Keratinocyte (primary cell): ENCODE data around the gene INSRR. TPM values are rescaled to one million over a fixed set of nuclear protein-coding genes. Genes with fewer than 3 reads are reported as not detected.

Source experiments
- DNase-seq: peaks from one replicate; pipeline ENCODE4 v3.0.0-alpha.2; 2011; ENCODE audit warnings: low read depth, missing footprints, low spot score
- FAIRE-seq: peaks from 2 replicates; lab custom pipeline; 2011; peaks lifted over from hg19 to GRCh38; lab: Jason Lieb, UNC
- H2AFZ ChIP-seq: 2 replicates; pipeline ENCODE4 v1.6.0; 2012; ENCODE audit warnings: low read length, control low read depth, inconsistent platforms; ENCODE audit not compliant: control insufficient read depth
- H3K27ac ChIP-seq: 2 replicates; pipeline ENCODE4 v1.5.1; 2011; ENCODE audit warnings: low read length; ENCODE audit not compliant: control insufficient read depth, insufficient read depth
- H3K27me3 ChIP-seq: 3 replicates; pipeline ENCODE4 v1.6.0; 2011; ENCODE audit warnings: low read length; ENCODE audit not compliant: control insufficient read depth, insufficient read depth; ENCODE audit errors: extremely low read depth
- H3K36me3 ChIP-seq, 2 experiments: 2 replicates in 1 of 2; 3 replicates in 1 of 2; pipeline ENCODE4 v1.5.1; 2011; ENCODE audit warnings: low read length in 2 of 2, mild to moderate bottlenecking in 1 of 2; ENCODE audit not compliant: control insufficient read depth in 2 of 2, insufficient read depth in 2 of 2; ENCODE audit errors: extremely low read depth in 1 of 2
- H3K4me1 ChIP-seq: 3 replicates; pipeline ENCODE4 v1.5.1; 2011; ENCODE audit warnings: low read length; ENCODE audit not compliant: control insufficient read depth, insufficient read depth; ENCODE audit errors: extremely low read depth
- H3K4me2 ChIP-seq: 3 replicates; pipeline ENCODE4 v1.6.0; 2011; ENCODE audit warnings: low read depth, low read length; ENCODE audit not compliant: control insufficient read depth, insufficient read depth; ENCODE audit errors: extremely low read depth
- H3K4me3 ChIP-seq, 3 experiments: fragments of 200-600 bp in 1 of 3; sonication (generic) in 1 of 3; 2 replicates in 2 of 3; 3 replicates in 1 of 3; pipeline ENCODE4 v1.5.1; 2011 to 2016; ENCODE audit warnings: low read length in 3 of 3, mild to moderate bottlenecking in 3 of 3, control low read depth in 2 of 3, inconsistent platforms in 1 of 3, low read depth in 1 of 3, mixed read lengths in 1 of 3, mixed run types in 1 of 3, moderate library complexity in 1 of 3; ENCODE audit not compliant: control insufficient read depth in 2 of 3, insufficient read depth in 2 of 3; ENCODE audit errors: extremely low read depth in 1 of 3
- H3K79me2 ChIP-seq: 2 replicates; pipeline ENCODE4 v1.6.0; 2012; ENCODE audit warnings: low read length; ENCODE audit not compliant: control insufficient read depth, insufficient read depth
- H3K9ac ChIP-seq: 3 replicates; pipeline ENCODE4 v1.6.0; 2011; ENCODE audit warnings: low read length; ENCODE audit not compliant: control insufficient read depth, insufficient read depth; ENCODE audit errors: extremely low read depth
- H3K9me1 ChIP-seq: 3 replicates; pipeline ENCODE4 v1.6.0; 2011; ENCODE audit warnings: low read length; ENCODE audit not compliant: control insufficient read depth, insufficient read depth; ENCODE audit errors: extremely low read depth
- H3K9me3 ChIP-seq: 2 replicates; pipeline ENCODE4 v1.5.1; 2012; ENCODE audit warnings: low read depth, low read length; ENCODE audit not compliant: control insufficient read depth
- H4K20me1 ChIP-seq: 3 replicates; pipeline ENCODE4 v1.6.0; 2011; ENCODE audit warnings: low read length; ENCODE audit not compliant: control insufficient read depth, insufficient read depth; ENCODE audit errors: extremely low read depth
- EZH2 ChIP-seq: IDR thresholded peaks from one replicate; pipeline ENCODE4 v1.6.1; 2012; ENCODE audit warnings: inconsistent platforms, mild to moderate bottlenecking, low read length, moderate library complexity
- dilution Hi-C: fragments of 300-500 bp; cut with MboI; formaldehyde crosslinking; loops from one replicate; pipeline ENCODE4 v1.7.0; 2020; ENCODE audit warnings: low sequenced_read_pairs; ENCODE audit not compliant: extremely low pct_ligation_motif_present
- polyA plus RNA-seq, 5 experiments: library from polyadenylated mRNA; depleted of rRNA in 3 of 5; stranded (reverse) in 3 of 5; stranded (forward) in 1 of 5; unstranded in 1 of 5; fragments of >200 nt; gene quantifications; 1 replicate in 1 of 5; 2 replicates in 3 of 5; 3 replicates in 1 of 5; pipeline versions ENCODE4 v1.2.1 to v1.2.3, GENCODE V29; 2011 to 2012; ENCODE audit warnings: missing spikeins in 2 of 5, low read depth in 1 of 5, low replicate concordance in 1 of 5
- TF ChIP-seq, protein P1 (sequence below), 3 experiments: IDR thresholded peaks in 1 of 3; conservative IDR thresholded peaks in 1 of 3; optimal IDR thresholded peaks in 1 of 3; 2 replicates in 2 of 3; 3 replicates in 1 of 3; pipeline versions ENCODE3 to v1.5.1; 2011; ENCODE audit warnings: low read length in 3 of 3, mild to moderate bottlenecking in 3 of 3, moderate library complexity in 2 of 3, control low read depth in 1 of 3, inconsistent platforms in 1 of 3; ENCODE audit not compliant: insufficient read depth in 2 of 3; ENCODE audit errors: extremely low read depth in 1 of 3

INSRR gene
- polyA plus RNA-seq, 1 donor (not counting 4 experiments of a cell fraction or from before 2014, with no cell fraction given), result not detected

DNA sequence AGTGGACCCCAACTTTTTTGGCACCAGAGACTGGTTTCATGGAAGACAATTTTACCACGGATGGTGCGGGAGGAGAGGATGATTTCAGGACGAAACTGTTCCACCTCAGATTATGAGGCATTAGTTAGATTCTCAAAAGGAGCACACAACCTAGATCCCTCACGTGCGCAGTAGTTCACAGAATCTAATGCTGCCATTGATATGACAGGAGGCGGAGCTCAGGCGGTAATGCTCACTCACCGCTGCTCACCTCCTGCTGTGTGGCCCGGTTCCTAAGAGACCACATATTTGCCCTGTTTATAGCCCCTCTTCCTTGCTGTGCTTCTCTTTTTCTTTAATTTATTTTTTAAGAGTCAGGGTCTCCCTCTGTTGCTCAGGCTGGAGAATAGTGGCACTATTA, 6.3 kb upstream of the INSRR start:
- Histone ChIP-seq H3K27me3 (peaks cover 38% of the 10 kb centered on the region), H3K4me3 (no peak overlapping the region), H3K27ac (no peak overlapping the region), H3K9me1 (no peaks in the 10 kb centered on the region), H4K20me1 (peaks cover 4% of the 10 kb centered on the region), H2AFZ (no peak overlapping the region), H3K4me2 (no peak overlapping the region), H3K79me2 (no peaks in the 10 kb centered on the region), H3K4me1 (peaks cover 10% of the 10 kb centered on the region), H3K36me3 (no peaks in the 10 kb centered on the region), H3K9me3 (no peaks in the 10 kb centered on the region), H3K9ac (no peak overlapping the region)
- no peak for DNase-seq
- dilution Hi-C loops, result no loop called here
- FAIRE-seq, result no peak
- TF ChIP-seq, protein P1, sequence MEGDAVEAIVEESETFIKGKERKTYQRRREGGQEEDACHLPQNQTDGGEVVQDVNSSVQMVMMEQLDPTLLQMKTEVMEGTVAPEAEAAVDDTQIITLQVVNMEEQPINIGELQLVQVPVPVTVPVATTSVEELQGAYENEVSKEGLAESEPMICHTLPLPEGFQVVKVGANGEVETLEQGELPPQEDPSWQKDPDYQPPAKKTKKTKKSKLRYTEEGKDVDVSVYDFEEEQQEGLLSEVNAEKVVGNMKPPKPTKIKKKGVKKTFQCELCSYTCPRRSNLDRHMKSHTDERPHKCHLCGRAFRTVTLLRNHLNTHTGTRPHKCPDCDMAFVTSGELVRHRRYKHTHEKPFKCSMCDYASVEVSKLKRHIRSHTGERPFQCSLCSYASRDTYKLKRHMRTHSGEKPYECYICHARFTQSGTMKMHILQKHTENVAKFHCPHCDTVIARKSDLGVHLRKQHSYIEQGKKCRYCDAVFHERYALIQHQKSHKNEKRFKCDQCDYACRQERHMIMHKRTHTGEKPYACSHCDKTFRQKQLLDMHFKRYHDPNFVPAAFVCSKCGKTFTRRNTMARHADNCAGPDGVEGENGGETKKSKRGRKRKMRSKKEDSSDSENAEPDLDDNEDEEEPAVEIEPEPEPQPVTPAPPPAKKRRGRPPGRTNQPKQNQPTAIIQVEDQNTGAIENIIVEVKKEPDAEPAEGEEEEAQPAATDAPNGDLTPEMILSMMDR (optimal IDR thresholded peaks at IDR 0.05 in 1 of 3, IDR thresholded peaks at IDR 0.05 in 1 of 3, conservative IDR thresholded peaks at IDR 0.05 in 1 of 3; ENCODE audit: extremely low read depth in 1 of 3, insufficient read depth in 2 of 3, low read length in 3 of 3), result no peak
- TF ChIP-seq EZH2, result no peak

DNA sequence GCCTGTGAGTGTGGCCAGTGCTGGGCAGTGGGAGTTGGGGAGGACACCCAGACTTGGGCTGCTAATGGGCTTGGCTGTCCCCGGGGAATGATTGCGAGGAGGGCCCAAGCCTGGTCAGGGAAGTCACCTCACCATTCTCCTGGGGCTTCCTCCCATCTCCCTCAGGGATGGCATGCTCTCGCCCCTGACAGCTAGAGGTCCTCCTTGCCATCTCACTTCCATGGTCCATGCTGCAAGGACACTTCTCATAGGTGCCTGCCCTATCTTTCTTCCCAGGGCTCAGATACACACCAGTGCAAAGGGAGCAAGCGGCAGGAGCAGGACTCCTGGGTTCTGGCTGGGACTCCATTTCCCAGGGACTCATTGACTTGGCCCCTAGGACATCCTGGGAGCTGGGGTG, 5.9 kb upstream of the INSRR start:
- Histone ChIP-seq H3K36me3 (no peaks in the 10 kb centered on the region), H3K4me2 (no peak overlapping the region), H3K9me3 (no peaks in the 10 kb centered on the region), H2AFZ (no peak overlapping the region), H3K27ac (no peak overlapping the region), H3K9me1 (no peaks in the 10 kb centered on the region), H3K4me1 (peaks cover 8% of the 10 kb centered on the region), H3K9ac (no peak overlapping the region), H3K4me3 (no peak overlapping the region), H3K27me3 (peaks cover 42% of the 10 kb centered on the region), H4K20me1 (peaks cover 4% of the 10 kb centered on the region), H3K79me2 (no peaks in the 10 kb centered on the region)
- dilution Hi-C loops, result no loop called here
- FAIRE-seq (no peak), DNase-seq (no peak)
- TF ChIP-seq, protein P1 (optimal IDR thresholded peaks at IDR 0.05 in 1 of 3, IDR thresholded peaks at IDR 0.05 in 1 of 3, conservative IDR thresholded peaks at IDR 0.05 in 1 of 3; ENCODE audit: extremely low read depth in 1 of 3, insufficient read depth in 2 of 3, low read length in 3 of 3), result peak in 1 of 3 experiments; percentile 52
- TF ChIP-seq EZH2, result no peak
